Airway epithelial cell (primary cell): ENCODE data around the gene CLIC3. TPM values are rescaled to one million over a fixed set of nuclear protein-coding genes. Genes with fewer than 3 reads are reported as not detected.

Experiments used
- total RNA-seq: library from RNA; depleted of rRNA; stranded (reverse); fragments of >200 nt; gene quantifications from 2 replicates; pipeline ENCODE4 v1.2.3, GENCODE V29; 2015

CLIC3 gene, protein sequence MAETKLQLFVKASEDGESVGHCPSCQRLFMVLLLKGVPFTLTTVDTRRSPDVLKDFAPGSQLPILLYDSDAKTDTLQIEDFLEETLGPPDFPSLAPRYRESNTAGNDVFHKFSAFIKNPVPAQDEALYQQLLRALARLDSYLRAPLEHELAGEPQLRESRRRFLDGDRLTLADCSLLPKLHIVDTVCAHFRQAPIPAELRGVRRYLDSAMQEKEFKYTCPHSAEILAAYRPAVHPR
- total RNA-seq, result 179 and 203 TPM in 2 replicates

DNA sequence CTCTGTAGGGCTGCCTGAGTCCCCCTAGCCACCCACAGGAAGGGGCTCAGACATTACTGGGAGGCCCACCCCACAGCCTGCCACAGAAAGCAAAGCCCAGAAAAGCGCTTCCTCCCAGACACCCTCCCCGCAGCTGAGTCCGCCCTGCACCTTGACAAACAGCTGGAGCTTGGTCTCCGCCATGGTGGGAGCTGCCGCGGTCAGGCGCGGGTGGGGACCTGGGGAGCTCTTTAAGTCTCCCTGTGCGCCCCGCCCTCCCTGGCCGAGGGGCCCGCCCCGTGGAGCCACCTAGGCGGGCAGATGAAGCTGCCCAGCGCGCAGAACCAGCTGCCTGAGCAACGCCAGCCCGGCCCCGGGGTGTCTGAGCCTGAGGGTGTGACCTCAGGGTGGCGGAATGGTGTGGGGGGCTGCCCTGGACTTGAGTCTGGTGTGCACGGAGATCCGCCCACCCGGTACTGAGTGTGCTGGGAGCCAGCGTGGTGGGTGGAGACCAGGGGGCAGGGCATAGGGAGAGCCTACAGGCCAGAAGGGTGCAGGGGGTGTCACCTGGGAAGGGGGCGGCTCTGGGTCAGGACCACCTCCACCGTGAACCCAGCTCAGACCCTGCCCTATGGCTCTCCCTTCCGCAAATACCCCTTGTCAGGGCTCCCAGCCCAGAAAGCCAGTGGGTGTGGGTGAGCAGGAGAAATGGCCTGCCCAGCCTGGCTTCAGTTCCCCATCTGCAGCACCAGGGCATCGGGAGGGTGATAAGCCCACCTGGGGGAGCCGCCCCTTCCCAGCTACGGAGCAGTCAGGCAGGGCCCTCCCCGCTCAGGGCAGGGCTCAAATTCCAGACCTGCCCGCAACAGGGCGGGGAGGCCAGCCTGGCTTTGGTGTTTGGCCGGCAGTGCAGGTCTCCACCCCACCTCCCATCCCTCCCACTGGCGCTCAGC is at the start of gene CLIC3:
Gene CLIC3 (minus strand): TSS at position 208 of the 932 bp plus-strand sequence. CDS start 25 bp downstream, at position 183.

DNA sequence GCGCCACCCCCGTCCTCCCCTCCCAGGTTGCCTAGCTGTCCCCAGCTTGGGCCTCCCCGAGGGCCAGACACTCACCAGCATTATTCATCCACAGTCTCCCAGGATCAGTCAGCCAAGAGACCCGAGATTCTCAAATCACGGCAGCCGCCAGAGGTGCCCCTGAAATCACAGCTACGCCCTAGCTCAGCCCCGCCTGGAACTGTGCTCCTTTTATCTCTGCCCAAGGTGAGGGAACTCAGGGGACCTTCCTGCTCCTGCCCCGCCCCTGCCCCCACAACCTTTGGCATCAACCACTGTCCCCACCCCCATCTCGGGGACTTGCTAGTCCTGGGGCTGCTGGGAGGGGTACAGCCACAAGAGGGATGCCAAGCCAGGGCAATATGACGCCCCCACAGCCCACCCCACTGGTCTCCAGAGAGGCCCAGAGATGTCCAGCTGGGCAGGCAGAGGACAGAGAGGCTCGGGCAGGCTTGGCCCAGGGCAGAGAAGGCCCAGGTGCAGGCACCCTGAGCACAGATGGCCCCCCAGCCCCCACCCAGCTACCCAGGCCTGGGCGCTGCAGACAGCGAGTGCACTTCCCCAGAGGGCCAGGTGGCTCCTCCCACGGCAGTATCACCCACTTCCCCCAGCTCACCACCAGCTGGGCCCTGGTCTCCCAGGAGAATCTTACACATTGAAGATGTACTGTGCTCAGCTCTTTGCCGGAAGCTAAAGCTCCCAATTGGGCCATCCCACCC is 35.7 kb upstream of the CLIC3 start, which contains the start of gene FUT7:
Gene FUT7 (minus strand): TSS at position 185 of the 737 bp plus-strand sequence. CDS start 97 bp downstream, at position 88.

GRCh38 chr9:137027369-137028262 is 31.2 kb upstream of the CLIC3 start, which contains the start of gene ABCA2:
TSS of gene ABCA2 (minus strand) at chr9:137028237. CDS start at chr9:137028140, 97 bp downstream.

GRCh38 chr9:136991993-136992818 is 4.2 kb downstream of the CLIC3 start, which contains the start of gene PAXX:
TSS of gene PAXX (plus strand) at chr9:136992422. CDS start at chr9:136992444, 22 bp downstream.

GRCh38 chr9:136982232-136983051 is 13.9 kb downstream of the CLIC3 start, which contains the start of gene LCNL1:
TSS of gene LCNL1 (plus strand) at chr9:136982993. CDS start at chr9:136983587, 594 bp downstream.

GRCh38 chr9:136977223-136977622 is 19.1 kb downstream of the CLIC3 start, which contains the start of gene PTGDS:
TSS of gene PTGDS (plus strand) at chr9:136977504. CDS start at chr9:136977579, 75 bp downstream.

DNA sequence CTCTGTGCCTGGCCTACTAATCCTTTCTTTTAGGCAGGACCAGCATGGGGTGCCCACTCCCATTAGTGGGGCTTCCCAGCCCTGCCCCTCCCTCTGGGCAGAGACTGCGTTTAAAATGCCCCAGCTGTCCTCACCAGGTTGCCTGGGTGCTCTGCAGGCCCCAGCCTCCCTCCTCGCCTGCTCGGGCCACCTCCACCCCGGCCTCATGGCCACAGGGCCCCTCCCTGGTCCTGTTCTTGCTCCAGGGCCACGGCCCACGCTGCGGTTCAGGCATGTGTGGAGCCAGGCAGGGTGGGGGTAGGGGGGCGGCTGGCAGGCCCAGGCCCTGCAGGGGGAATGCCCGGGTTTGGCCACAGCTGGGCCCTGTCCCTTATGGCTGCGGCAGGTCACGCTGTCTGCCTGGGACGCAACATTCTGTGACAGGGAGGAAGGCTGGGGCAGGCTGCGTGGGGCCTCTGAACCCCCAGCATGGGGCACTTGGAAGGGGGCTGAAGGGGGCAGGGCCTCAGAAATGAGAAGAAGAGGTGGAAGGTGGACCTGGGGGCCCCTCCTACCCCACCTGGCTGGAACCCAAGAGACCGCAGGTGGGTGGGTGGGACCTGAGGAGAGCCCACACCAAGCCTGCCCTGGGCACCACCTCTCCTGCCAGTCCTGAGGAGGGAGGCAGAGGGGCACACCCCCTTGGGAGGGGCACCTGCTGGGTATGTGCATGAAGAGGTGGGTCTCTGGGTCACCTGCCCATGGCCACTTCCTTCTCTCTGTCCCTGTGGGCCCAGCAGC is 44.6 kb downstream of the CLIC3 start, which contains the start of gene LCN12:
Gene LCN12 (plus strand): TSS at position 733 of the 780 bp plus-strand sequence. CDS start 55 bp downstream, outside the sequence.

Other genes starting within 250 kb of the CLIC3 start
- not detected in 2 replicates for gene LCN6, start 248.0 kb downstream of the CLIC3 start, total RNA-seq
- gene LCN8, start 238.3 kb downstream of the CLIC3 start, total RNA-seq, result not detected in 2 replicates
- gene LCN15, start 232.1 kb downstream of the CLIC3 start, total RNA-seq, result not detected in 2 replicates
- gene TMEM141, start 205.2 kb downstream of the CLIC3 start, total RNA-seq, result 163 and 200 TPM in 2 replicates
- gene CCDC183, start 200.2 kb downstream of the CLIC3 start, total RNA-seq, result 0.42 TPM in 1 of 2 replicates, not detected in the other
- 86.5 and 106 TPM in 2 replicates for gene RABL6, start 188.6 kb downstream of the CLIC3 start, total RNA-seq
- gene AJM1, start 154.1 kb downstream of the CLIC3 start, total RNA-seq, result 1.8 and 2.0 TPM in 2 replicates
- gene PHPT1, start 147.2 kb downstream of the CLIC3 start, total RNA-seq, result 109 and 144 TPM in 2 replicates
- gene MAMDC4, start 144.2 kb downstream of the CLIC3 start, total RNA-seq, result 0.74 and 1.4 TPM in 2 replicates
- 341 and 351 TPM in 2 replicates for gene EDF1, start 130.3 kb downstream of the CLIC3 start, total RNA-seq
- 11.5 and 16.3 TPM in 2 replicates for gene TRAF2, start 110.1 kb downstream of the CLIC3 start, total RNA-seq
- 147 and 164 TPM in 2 replicates for gene FBXW5, start 51.8 kb downstream of the CLIC3 start, total RNA-seq
- gene C8G, start 51.3 kb downstream of the CLIC3 start, total RNA-seq, result not detected in 2 replicates
- gene LCN12, start 44.3 kb downstream of the CLIC3 start, total RNA-seq, result not detected in 2 replicates
- gene PTGDS, start 19.1 kb downstream of the CLIC3 start, total RNA-seq, result not detected in 2 replicates
- not detected in 2 replicates for gene LCNL1, start 13.6 kb downstream of the CLIC3 start, total RNA-seq
- gene PAXX, start 4.1 kb downstream of the CLIC3 start, total RNA-seq, result 50.9 and 69.2 TPM in 2 replicates
- 11.9 and 15.6 TPM in 2 replicates for gene ABCA2, start 31.7 kb upstream of the CLIC3 start, total RNA-seq
- not detected in 2 replicates for gene FUT7, start 35.5 kb upstream of the CLIC3 start, total RNA-seq
- 36.7 and 39.0 TPM in 2 replicates for gene NPDC1, start 49.6 kb upstream of the CLIC3 start, total RNA-seq
- 1.1 and 1.4 TPM in 2 replicates for gene ENTPD2, start 57.5 kb upstream of the CLIC3 start, total RNA-seq
- 31.6 and 31.9 TPM in 2 replicates for gene SAPCD2, start 74.0 kb upstream of the CLIC3 start, total RNA-seq
- gene UAP1L1, start 80.9 kb upstream of the CLIC3 start, total RNA-seq, result 2.7 and 4.0 TPM in 2 replicates
- 59.0 and 62.8 TPM in 2 replicates for gene MAN1B1, start 90.4 kb upstream of the CLIC3 start, total RNA-seq
- gene DPP7, start 118.2 kb upstream of the CLIC3 start, total RNA-seq, result 52.1 and 52.4 TPM in 2 replicates
- gene GRIN1, start 142.6 kb upstream of the CLIC3 start, total RNA-seq, result 0.14 and 0.42 TPM in 2 replicates
- gene LRRC26, start 173.5 kb upstream of the CLIC3 start, total RNA-seq, result 0.35 and 0.70 TPM in 2 replicates
- gene TMEM210, start 175.5 kb upstream of the CLIC3 start, total RNA-seq, result not detected in 2 replicates
- gene ANAPC2, start 192.0 kb upstream of the CLIC3 start, total RNA-seq, result 14.7 and 15.9 TPM in 2 replicates
- gene SSNA1, start 192.1 kb upstream of the CLIC3 start, total RNA-seq, result 119 and 122 TPM in 2 replicates
- 11.4 and 12.5 TPM in 2 replicates for gene TPRN, start 204.2 kb upstream of the CLIC3 start, total RNA-seq
- 38.4 and 43.2 TPM in 2 replicates for gene TMEM203, start 209.1 kb upstream of the CLIC3 start, total RNA-seq
- 9.2 and 12.6 TPM in 2 replicates for gene NDOR1, start 209.1 kb upstream of the CLIC3 start, total RNA-seq
- gene RNF208, start 225.7 kb upstream of the CLIC3 start, total RNA-seq, result 0.70 and 1.5 TPM in 2 replicates
- 17.3 and 19.3 TPM in 2 replicates for gene CYSRT1, start 228.6 kb upstream of the CLIC3 start, total RNA-seq
- gene RNF224, start 230.9 kb upstream of the CLIC3 start, total RNA-seq, result 0.35 and 0.70 TPM in 2 replicates
- gene SLC34A3, start 234.3 kb upstream of the CLIC3 start, total RNA-seq, result 0.14 TPM in 1 of 2 replicates, not detected in the other
- gene TUBB4B, start 244.7 kb upstream of the CLIC3 start, total RNA-seq, result 738 and 813 TPM in 2 replicates